ENCODE measurements around the gene RFT1.
A peak's percentile ranks its signal among the peaks of the same experiment; 100 is the strongest.

Gene RFT1

GRCh38 chr3:53149699-53150098, 19.5 kb upstream of the RFT1 start:
- DNase-seq = no peak

DNA sequence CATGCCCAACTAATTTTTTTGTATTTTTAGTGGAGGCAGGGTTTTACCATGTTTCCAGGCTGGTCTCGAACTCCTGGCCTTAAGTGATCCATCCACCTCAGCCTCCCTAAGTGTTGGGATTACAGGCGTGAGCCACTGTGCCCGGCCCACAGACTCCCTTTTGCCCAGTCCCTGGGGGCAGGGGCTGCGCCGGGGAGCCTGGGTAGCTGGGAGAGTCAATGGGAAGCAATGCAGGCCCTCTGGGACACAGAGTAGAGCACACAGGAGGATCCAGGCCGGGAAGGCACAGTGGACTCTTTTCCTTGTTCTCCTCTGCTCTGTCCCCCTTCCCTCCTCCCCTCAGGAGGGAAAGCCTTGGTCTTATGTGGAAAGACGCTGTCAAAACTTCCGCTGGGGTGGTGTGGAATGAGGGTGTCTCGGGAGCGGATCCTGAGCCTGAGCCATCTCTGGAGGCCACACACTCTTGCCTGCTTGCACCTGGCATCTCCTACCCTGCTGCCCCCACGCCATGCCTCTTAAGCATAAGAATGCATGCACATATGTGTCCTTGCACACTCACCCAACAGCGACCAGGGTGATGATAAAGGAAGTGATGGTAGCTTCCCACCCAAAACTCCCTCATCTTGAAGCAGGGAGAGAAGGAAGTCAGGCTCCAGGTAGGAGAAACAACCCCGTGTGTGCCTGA, 18.9 kb upstream of the RFT1 start:
- no peak for DNase-seq

DNA sequence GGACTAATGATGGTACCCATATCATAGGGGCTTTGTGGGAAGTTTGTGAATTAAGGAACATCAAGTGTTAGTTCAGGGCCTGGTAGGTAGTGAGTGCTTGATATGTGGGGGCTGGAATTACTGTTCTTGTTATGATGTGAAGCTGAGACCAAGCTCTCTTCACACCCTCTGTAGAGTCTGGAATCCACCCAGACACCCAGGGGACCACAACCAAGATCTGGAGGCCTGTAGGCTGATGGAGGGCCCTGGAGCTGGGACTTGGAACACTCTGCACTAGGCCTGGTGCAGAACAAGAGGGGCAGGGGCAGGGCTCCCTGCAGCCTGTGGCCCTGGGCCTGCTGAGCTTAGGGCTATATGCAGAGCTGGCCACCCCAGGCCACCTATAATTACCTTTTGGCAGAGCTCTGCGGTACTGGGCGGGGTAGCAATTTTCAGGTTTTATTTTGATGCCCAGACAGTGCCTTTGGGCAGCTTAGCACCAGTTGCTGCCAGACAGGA, 17.7 kb upstream of the RFT1 start:
- DNase-seq = no peak

GRCh38 chr3:53147151-53147902, 17.1 kb upstream of the RFT1 start:
- DNase-seq = no peak

DNA sequence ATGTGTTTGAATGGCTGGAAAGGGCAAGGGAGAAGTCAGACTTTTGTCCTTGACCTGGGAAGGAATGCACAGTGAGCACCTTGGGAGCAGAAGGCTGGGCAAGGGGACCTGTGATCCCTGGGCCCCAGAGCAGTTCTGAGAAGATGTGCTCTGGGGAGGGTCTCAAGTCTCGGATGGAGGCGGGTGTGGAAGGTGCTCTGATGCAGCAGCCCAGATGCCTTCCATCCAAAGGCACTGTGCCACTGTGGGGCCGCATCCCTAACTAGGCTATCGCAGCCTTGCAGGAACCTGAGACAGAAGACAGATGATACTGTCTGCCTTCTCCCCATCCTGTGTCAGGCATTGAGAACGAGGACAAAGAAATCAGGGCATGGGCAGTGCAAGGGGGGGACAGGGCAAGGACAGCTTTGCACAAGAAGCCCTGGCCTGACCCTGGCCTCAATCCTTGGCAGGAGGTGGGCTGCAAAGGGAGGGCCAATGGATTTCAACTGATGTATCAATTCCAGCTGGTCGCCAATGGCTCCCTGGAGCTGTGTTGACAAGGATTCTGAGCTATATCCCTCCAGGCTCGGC, 16.2 kb upstream of the RFT1 start:
- DNase-seq = no peak

- DNase-seq = no peak
Measured at GRCh38 chr3:53145713-53146080, 15.5 kb upstream of the RFT1 start.

DNA sequence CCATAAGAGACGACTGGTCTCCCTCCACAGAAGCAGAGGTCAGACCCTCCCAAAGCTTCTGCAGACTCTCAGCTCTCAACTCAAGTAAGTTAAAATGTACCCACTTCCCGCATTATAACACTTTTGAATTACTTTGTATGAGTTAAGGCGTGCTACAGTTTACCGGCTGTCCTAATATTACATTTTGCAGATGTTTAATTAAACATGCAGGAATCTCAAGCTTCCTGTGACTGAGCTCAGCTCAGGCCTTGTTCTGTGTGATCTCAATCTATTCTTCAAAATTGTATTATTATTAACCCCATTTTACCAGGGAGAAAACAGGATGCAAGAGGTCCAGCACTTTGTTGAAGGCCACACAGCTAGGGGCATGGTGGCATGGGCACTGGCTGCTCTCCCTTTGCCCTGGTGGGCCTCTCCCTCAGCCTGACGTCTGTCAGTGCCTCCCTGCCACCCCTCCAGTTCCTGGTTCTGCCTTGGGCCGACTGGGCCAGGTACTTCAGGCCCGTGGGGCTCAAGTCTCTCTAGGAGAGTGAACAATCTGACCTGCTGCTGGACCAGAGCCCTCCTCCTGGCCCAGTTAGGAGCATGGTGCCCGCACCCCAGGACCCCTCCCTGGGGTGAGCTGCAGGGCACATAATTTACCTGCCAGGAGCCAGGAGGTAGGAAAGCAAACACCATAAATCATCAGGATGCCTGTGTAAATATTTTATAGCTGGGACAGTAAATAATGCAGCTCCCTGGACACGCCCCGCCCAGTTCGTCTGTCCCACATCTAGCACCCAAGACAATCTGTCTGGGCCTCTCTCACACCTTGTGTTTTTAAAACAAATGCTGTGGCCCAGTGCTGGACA, 14.9 kb upstream of the RFT1 start:
- DNase-seq = no peak

- DNase-seq = no peak
Measured at GRCh38 chr3:53144446-53144845, 14.2 kb upstream of the RFT1 start.

GRCh38 chr3:53142986-53143385, 12.8 kb upstream of the RFT1 start:
- no peak for DNase-seq

- DNase-seq = no peak
Measured at GRCh38 chr3:53140847-53141845, 10.9 kb upstream of the RFT1 start.

GRCh38 chr3:53139906-53140846, 9.9 kb upstream of the RFT1 start:
- DNase-seq = no peak

DNA sequence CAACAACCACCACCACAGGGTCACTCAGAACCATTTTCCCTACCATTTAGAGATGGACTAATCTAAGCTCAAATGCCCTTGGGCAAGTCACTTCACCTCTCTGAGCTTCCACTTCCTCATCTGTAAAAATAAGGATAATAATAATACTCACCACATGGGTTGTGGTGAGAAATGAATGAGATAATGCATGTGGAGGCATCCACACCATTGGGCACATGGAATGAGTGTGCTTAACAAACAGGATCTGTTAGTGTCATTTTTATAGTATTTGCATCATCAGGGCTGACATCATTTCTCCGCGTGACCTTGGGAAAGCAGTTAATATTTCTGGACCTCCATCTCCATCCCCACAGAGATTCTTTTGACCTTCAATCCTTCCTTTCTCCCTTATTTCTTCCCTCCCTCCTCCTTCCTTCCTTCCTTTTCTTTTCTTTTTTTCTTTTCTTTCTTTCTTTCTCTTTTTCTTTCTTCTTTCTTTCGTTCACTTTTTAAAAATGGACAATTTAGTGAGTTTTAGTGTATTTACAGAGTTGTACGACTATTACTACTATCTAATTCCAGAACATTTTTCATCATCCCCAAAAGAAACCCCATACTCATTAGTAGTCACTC, 7.7 kb upstream of the RFT1 start:
- DNase-seq = no peak

- peak; percentile 9 for DNase-seq
Measured at GRCh38 chr3:53137221-53137620, 7.0 kb upstream of the RFT1 start.

GRCh38 chr3:53134631-53135232, 4.5 kb upstream of the RFT1 start:
- DNase-seq = peak; percentile 79

- no peak for DNase-seq
Measured at GRCh38 chr3:53132347-53132746, 2.1 kb upstream of the RFT1 start.

- no peak for DNase-seq
Measured at GRCh38 chr3:53131096-53131495, 861 bp upstream of the RFT1 start.

DNA sequence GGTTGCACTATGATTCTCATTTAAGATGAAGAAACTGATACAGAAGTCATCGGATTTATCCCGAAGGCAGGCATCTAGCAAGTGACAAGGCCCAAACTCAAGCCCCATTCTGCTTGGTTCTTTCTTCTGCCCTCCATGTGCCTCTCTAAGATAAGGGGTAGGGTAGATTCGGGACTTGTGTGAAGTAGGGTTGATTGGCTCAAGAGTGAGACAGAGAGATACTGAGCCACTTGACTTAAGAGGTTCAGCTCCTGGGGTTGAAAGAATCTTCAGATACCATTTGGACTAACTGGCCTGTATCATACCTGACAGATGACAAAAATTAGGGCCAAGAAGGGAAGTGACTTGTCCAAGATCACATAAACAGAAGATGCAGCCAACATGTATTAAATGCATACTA, 891 bp downstream of the RFT1 start:
- DNase-seq = no peak

DNA sequence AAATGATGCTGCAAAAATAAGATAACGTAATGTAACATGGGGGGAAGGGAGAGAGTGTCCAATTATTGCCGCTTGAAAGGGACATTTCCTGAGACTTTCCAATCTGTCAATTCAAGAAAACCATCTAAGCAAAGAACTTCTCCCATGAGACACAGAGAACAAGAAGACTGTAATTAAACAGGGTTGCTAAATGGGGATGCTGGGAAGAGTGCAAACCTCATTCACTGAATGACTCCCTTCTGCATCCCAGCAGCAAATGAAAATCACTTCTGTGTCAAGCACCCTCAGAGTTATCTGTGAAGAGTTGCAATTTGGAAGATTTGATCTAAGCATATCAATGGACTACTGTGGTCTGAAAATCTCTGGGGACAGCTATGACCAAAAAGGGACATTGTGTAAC, 3.6 kb downstream of the RFT1 start:
- no peak for DNase-seq

GRCh38 chr3:53123953-53124352, 6.3 kb downstream of the RFT1 start:
- DNase-seq = no peak

GRCh38 chr3:53123510-53123909, 6.7 kb downstream of the RFT1 start:
- no peak for DNase-seq
